GM12872 (cell line): ENCODE measurements around the gene NOC4L.

Source experiments
- TF ChIP-seq, protein P1 (sequence below): IDR thresholded peaks from 3 replicates; pipeline ENCODE4 v1.5.1; 2011; ENCODE audit warnings: low read depth, mild to moderate bottlenecking, low read length, moderate library complexity; ENCODE audit not compliant: insufficient read depth

Gene NOC4L

GRCh38 chr12:132168311-132169031 is 24.2 kb downstream of the NOC4L start:
- TF ChIP-seq, protein P1, sequence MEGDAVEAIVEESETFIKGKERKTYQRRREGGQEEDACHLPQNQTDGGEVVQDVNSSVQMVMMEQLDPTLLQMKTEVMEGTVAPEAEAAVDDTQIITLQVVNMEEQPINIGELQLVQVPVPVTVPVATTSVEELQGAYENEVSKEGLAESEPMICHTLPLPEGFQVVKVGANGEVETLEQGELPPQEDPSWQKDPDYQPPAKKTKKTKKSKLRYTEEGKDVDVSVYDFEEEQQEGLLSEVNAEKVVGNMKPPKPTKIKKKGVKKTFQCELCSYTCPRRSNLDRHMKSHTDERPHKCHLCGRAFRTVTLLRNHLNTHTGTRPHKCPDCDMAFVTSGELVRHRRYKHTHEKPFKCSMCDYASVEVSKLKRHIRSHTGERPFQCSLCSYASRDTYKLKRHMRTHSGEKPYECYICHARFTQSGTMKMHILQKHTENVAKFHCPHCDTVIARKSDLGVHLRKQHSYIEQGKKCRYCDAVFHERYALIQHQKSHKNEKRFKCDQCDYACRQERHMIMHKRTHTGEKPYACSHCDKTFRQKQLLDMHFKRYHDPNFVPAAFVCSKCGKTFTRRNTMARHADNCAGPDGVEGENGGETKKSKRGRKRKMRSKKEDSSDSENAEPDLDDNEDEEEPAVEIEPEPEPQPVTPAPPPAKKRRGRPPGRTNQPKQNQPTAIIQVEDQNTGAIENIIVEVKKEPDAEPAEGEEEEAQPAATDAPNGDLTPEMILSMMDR = no peak

GRCh38 chr12:132169376-132169775 is 25.1 kb downstream of the NOC4L start:
- TF ChIP-seq, protein P1 = no peak

GRCh38 chr12:132170094-132170636 is 25.9 kb downstream of the NOC4L start:
- TF ChIP-seq, protein P1 = no peak

DNA sequence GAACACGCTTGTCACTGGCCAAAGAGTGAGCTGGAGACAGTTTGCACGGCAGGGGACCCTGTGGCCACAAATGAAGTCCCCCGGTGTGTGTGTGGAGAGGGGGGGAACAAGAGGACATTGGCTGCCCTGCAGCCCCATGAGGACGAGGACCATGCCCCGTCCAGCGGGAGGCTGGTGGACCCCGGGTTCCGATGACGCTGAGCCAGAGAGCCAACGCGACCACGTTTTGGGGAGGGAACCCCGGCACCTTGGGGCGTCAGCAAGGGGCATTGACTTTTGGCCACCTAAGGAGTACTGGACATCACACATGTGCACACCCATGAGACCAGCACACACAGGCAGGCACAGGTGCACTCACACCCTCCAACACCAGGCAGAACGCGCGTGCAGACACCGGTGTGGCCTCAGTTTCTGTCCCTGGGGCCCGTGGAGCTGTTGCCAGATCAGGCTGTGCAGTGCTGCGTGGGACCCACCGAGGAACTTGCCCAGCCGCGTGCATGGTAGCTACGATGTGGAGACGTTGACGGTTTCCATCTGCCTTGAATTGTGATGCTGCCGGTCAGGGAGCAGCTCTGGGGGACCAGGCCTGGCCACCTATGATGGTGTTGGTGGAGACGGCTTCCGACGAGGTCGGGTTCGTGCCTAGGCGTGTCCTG is 26.5 kb downstream of the NOC4L start:
- TF ChIP-seq, protein P1 = no peak

- TF ChIP-seq, protein P1 = no peak
Measured at GRCh38 chr12:132171293-132171967, 27.2 kb downstream of the NOC4L start.

DNA sequence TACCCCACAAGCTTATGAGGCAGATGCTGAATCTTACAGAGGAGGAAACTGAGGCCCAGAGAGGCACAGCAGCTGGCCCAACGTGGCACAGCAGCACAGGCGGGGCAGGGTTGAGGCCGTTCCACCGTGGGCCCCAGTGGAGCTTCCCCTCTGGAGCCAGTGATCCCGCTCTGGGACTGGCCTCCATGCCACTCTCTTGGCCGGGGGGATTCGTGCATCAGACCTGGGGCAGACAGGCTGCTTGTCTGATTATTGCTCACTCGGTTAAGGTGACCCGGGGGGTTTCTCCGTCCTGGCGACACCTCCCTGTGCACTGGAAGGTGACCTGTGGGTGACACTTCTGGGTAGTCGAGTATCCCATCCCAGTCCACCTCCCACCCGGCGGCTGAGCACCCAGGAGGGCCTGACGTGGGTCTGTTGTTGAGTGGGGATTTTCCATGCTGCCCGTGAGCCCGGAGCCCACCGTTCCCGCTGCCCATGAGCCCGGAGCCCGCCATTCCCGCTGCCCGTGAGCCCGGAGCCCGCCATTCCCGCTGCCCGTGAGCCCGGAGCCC is 27.8 kb downstream of the NOC4L start:
- TF ChIP-seq, protein P1 = no peak

DNA sequence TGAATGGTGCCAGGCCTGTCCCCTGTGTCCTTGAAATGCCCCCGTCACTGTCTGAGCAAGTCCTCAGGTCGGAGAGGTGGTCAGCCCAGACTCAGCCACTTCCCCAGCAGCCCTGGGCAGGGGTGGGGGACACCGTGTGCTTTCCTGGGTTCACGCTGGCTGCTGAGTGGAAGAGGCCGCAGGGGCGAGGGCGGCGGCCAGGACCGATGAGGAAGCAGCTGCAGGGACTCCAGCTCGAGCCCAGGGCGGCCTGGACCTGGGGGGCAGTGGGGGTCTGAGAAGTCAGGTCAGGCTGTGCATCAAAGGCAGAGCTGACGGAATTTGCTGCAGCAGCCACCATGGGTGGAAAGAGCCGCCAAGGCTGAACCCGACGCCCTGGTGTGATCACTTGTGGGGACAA is 28.4 kb downstream of the NOC4L start:
- TF ChIP-seq, protein P1 = no peak
